Ecto neural progenitor cell (in vitro differentiated cells): ENCODE results near the gene PLD4.
A peak's percentile ranks its signal among the peaks of the same experiment; 100 is the strongest.

Source experiments
- DNase-seq: peaks from one replicate; pipeline ENCODE4 v3.0.0-alpha.2; 2018; ENCODE audit warnings: low spot score

The PLD4 gene

GRCh38 chr14:104975481-104976197, 51.0 kb downstream of the PLD4 start:
- DNase-seq = peak; percentile 65

DNA sequence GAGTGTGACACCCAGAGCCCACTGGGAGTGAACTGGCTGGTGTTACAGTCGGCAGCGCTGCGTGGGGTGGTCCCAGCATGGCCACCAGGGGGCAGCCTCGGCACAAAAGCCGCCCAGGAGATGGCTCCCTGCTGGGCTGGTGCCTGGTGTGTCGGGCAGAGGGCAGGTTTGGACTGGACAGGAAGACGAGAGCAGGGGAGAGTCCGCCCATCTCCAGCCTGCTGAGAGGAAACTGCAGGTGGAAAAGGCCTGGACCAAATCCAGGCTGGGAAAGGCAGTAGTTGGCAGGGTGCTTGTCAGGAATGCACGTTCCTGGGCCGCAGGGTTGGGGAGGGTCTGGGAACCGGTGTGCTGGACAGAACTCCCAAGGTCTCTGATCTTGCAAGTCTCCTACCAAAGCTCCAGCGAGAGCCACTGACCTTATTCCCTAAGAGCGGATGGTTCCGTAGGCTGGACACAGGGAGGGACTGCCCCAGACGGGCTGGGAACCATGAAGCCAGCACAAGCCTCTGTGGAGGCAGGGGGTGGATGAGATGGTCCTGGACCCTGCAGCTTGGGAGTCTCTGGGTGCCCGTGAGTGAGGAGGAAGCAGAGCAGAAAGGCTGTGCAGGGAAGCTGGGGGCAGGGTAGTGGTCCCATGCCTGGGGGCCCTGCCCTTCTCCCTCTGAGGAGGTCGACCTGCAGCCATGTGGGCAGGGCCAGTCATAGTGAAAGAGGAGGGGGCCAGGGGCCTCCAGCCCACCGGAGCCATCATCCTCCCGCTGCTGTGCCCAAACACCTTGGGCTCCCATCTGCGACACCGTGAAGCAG, 51.7 kb downstream of the PLD4 start:
- peak; percentile 89 for DNase-seq

GRCh38 chr14:104977008-104977680, 52.5 kb downstream of the PLD4 start:
- DNase-seq = peak; percentile 45

DNA sequence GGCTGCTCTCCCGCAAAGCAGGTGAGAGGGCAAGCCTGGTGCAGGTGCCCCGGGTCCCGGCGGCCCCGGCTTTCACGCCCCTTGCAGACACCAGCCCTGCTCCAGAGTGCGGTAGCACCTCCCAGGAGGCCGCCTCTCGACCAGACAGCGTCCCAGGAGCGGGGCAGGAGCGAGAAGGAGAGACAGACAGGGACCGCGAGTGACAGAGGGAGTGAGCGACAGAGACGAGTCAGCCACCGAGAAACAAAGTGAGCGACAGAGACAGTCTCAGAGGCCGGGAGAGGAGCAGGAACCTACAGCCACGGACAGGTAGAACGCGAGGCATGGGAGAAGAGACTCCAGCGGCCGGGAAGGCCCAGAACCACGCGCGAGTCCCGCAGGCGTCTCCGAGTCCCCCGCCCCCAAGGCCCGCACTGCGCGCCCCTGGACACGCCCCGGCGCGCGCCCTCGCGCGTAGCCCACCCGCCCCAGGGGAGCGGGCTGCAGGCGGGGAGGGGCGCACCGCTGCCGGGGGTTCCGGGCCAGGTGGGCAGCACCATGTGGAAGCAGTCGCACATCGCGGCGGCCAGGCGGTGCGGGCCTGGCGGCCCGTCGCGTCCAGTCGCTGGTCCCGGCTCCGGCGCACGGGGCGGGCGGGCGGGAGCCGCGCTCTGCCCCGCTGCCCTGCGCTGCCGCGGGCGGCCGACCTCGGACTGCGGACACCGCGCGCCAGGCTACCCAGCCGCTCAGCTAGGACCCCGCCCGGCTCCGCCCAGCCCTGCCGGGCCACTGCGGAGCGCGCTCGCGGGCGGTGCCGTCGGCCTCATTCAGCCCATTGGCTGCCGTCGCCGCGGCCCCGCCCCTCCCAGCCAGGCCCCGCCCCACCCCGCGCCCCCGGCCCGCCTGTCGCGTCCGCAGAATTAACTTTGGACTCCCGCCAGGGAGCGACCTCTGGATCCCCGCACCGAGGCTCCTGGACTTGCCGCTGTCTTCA, 53.3 kb downstream of the PLD4 start, which contains the start of gene AHNAK2:
TSS of gene AHNAK2 (minus strand) at position 694 of the 973 bp plus-strand sequence. CDS start at position 557, 137 bp downstream.
- peak; percentile 92 for DNase-seq

DNA sequence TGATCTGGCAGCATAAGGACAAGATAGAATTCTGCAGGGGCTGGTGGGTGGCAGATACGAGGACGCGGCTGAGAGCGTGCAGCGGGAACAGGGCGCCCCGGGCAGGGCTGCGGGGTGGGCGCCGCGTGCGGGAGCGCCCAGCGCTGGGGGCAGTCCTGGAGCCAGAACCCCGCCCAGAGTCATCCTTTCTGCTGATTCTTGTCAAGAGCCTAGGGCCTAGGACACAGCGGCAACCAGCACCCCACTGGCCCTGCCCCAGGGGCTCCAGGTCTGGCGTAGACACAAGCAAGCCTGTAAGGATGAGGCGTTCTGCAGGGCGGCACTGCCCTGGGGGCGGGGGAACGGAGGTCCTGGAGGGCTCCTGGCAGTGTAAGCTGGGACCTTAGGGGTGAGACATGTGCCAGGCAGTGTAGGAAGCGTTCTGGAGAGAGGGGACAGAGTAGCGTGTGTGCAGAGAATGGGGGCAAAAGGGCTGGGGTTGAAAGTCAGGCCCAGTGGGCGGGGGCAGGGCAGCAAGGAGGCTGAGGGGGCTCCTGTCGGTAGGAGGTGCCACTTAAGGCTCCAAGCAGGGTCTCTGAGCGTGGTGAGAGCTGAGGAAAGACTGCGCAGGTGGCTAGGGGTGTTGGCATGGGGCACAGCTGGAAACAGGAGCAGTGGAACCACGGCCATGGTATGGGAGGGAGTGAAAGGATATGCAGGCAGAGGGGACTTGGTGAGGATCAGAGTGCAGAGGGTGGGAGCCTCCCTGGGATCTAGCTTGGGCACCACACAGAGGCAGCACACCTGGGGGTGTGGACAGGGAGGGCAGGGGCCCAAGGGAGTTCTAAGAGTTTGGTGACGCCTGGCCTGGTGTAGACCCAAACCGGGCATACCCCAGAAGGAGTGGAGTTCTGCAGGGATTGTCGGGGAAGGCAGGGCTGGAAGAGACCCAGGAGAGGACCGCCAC, 54.3 kb downstream of the PLD4 start:
- no peak for DNase-seq

DNA sequence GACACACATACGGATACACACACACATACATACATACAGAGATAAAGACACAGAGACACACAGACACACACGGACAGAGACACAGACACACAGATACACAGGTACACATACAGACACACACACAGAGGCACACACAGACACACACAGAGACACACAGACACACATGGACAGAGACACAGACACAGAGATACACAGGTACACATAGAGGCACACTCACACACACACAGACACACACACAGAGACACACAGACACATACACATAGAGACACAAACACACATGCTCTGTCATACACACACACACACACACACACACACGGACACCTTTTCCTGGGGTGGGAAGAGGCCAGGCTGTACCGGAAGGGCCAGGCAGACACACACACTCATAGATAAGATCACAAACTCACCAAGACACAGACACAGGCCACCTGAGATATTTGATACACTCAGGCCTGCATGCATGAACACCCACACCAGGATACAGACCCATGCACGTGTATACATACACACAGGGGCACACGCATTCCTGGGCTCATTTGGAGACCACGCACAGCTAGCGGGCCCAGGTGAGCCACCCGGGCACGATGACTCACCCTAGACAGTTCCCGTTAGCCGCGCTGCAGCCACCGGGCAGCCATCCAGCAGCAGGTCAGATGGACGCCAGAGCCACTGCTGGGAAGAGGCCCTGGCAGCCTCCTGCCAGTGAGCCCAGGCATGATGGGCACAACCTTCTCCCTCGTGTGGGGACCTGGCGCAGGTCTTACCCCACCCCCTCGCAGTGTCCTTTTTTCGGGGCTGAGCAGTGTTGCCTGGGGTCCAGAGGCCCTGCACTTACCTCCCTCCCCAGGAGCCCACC, 55.3 kb downstream of the PLD4 start:
- no peak for DNase-seq

- no peak for DNase-seq
These were observed 56.2 kb downstream of the PLD4 start for GRCh38 chr14:104980611-104981531.

GRCh38 chr14:104981699-104982541, 57.2 kb downstream of the PLD4 start:
- DNase-seq = no peak

DNA sequence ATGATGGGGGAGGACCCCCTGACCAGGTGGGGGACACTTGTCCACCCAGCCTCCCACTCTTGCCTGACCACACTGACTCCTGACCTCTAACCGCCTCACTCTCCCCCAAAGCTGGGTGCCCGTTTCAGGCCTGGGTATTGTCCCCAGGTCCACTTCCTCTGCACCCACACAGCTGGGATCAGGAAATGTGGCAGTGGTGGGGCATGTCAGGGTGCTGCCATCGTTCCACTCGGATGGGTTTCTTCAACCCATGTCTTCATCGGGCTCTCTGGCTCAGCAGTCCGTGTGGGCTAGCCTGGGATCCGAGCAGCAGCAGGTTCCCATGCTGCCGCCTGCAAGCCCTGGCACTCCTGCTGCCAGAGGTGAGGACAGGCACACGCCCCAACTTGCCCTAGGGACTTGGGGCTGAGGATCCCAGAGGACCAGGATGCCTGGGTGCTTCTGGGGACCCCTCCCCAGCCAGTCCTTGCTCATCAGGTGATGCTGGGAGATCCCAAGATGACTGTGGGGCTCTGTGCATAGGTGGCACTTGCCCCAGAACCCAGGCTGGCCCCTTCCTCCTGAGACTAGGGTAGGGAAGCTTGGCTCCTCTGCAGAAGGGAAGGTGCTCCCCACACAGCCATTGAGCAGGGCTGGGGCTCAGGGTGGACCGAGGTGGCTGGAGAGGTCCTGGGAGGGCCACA, 58.0 kb downstream of the PLD4 start:
- no peak for DNase-seq
